ENCODE data around the gene CENPP. TPM values are rescaled to one million over a fixed set of nuclear protein-coding genes. Genes with fewer than 3 reads are reported as not detected.

CENPP gene
- polyA plus RNA-seq, 2 of the 4 experiments (the other 2 are of a cell fraction) = 7.2 to 13.4 TPM

DNA sequence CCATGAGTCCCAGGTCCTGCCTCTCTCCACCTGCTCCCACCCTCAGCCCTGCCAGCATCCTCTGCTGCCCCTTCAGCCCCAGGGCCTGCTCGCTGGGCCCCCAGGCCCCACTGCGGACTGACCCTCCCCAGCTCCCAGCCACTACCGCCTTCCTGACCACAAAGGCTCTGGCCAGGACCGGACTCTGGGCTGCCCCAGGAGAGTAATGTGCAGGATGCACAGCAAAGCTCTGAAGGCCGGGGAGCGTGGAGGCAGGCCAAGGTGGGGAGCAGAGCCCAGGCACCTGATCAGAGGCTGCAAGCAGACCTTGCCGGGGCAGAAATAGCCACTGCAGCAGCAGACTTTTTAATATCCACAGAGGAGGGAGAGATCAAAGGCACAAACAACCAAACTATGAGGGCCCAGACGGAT is 316.3 kb downstream of the CENPP start:
- no peaks in the 10 kb centered on the region for H3K4me1 ChIP-seq
- H3K4me2 ChIP-seq = no peak overlapping the region
- DNase-seq (ENCODE audit: low read depth in 1 of 2, low spot score in 1 of 2) = no peak
- ChIA-PET POLR2A (no interaction called here), CTCF (interaction anchor here (2.2 kb wide), 1 partner anchor 299 kb away, joined by 5 read pairs; no protein-coding TSS in a partner anchor)
- TF ChIP-seq GATA3 (IDR thresholded peaks at IDR 0.05; ENCODE audit: borderline replicate concordance) (no peak), JUN (IDR thresholded peaks at IDR 0.05) (no peak), RAD21 (conservative IDR thresholded peaks at IDR 0.05 in 1 of 2, IDR thresholded peaks at IDR 0.05 in 1 of 2) (no peak), MAZ (IDR thresholded peaks at IDR 0.05; ENCODE audit: borderline replicate concordance, low read depth, low read length) (no peak), ZNF302 (CRISPR knock-in tag; IDR thresholded peaks at IDR 0.05) (no peak), ESRRA (IDR thresholded peaks at IDR 0.05; ENCODE audit: borderline replicate concordance, low read length) (no peak), ZC3H11A (IDR thresholded peaks at IDR 0.05) (no peak), CHD2 (IDR thresholded peaks at IDR 0.05; ENCODE audit: low read length, partially characterized antibody) (no peak), POLR2A (IDR thresholded peaks at IDR 0.05; ENCODE audit: low read length) (no peak), TP53 (CRISPR knock-in tag; IDR thresholded peaks at IDR 0.05) (no peak), HDAC2 (IDR thresholded peaks at IDR 0.05) (no peak), NFE2L2 (conservative IDR thresholded peaks at IDR 0.05; ENCODE audit: low read length) (no peak), ZSCAN20 (CRISPR knock-in tag; IDR thresholded peaks at IDR 0.05) (no peak), EP300 (IDR thresholded peaks at IDR 0.05) (no peak)
- TF ChIP-seq, protein P1, sequence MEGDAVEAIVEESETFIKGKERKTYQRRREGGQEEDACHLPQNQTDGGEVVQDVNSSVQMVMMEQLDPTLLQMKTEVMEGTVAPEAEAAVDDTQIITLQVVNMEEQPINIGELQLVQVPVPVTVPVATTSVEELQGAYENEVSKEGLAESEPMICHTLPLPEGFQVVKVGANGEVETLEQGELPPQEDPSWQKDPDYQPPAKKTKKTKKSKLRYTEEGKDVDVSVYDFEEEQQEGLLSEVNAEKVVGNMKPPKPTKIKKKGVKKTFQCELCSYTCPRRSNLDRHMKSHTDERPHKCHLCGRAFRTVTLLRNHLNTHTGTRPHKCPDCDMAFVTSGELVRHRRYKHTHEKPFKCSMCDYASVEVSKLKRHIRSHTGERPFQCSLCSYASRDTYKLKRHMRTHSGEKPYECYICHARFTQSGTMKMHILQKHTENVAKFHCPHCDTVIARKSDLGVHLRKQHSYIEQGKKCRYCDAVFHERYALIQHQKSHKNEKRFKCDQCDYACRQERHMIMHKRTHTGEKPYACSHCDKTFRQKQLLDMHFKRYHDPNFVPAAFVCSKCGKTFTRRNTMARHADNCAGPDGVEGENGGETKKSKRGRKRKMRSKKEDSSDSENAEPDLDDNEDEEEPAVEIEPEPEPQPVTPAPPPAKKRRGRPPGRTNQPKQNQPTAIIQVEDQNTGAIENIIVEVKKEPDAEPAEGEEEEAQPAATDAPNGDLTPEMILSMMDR (IDR thresholded peaks at IDR 0.05) = no peak
- TF ChIP-seq, protein P2, sequence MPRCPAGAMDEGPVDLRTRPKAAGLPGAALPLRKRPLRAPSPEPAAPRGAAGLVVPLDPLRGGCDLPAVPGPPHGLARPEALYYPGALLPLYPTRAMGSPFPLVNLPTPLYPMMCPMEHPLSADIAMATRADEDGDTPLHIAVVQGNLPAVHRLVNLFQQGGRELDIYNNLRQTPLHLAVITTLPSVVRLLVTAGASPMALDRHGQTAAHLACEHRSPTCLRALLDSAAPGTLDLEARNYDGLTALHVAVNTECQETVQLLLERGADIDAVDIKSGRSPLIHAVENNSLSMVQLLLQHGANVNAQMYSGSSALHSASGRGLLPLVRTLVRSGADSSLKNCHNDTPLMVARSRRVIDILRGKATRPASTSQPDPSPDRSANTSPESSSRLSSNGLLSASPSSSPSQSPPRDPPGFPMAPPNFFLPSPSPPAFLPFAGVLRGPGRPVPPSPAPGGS (IDR thresholded peaks at IDR 0.05) = no peak
- TF ChIP-seq, protein P3, sequence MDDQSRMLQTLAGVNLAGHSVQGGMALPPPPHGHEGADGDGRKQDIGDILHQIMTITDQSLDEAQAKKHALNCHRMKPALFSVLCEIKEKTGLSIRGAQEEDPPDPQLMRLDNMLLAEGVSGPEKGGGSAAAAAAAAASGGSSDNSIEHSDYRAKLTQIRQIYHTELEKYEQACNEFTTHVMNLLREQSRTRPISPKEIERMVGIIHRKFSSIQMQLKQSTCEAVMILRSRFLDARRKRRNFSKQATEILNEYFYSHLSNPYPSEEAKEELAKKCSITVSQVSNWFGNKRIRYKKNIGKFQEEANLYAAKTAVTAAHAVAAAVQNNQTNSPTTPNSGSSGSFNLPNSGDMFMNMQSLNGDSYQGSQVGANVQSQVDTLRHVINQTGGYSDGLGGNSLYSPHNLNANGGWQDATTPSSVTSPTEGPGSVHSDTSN (IDR thresholded peaks at IDR 0.05) = no peak
- TF ChIP-seq, protein P4, sequence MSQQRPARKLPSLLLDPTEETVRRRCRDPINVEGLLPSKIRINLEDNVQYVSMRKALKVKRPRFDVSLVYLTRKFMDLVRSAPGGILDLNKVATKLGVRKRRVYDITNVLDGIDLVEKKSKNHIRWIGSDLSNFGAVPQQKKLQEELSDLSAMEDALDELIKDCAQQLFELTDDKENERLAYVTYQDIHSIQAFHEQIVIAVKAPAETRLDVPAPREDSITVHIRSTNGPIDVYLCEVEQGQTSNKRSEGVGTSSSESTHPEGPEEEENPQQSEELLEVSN (IDR thresholded peaks at IDR 0.05; ENCODE audit: borderline replicate concordance, low read depth) = no peak
- WGBS (ENCODE audit: missing lambda C conversion rate) = 92% methylated on average over 8 of the region's 8 CpGs
- H3K4me3 ChIP-seq = no peak overlapping the region
- no peak for ATAC-seq
- no peaks in the 10 kb centered on the region for H3K9me3 ChIP-seq
- no peak for FAIRE-seq
- no peak overlapping the region for H3K27ac ChIP-seq

DNA sequence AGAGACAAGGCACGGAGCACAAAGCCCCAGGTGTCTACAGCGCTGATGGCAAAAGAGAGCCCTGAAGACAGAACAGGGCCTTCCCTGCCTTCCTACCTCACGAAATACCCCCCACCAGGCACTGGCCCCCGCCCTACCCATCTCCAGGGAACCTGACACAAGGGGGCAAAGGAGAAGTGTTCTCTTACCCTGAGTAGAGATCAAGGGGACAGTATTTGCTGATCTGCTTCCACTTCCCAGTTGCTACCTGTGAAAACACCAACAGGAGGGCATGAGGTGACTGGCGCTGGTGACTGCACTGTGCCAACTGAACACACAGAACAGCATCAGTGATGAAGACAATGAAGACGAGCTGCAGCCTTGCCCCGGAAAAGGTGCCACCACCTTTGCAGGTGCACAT is 316.8 kb downstream of the CENPP start:
- H3K4me3 ChIP-seq = no peak overlapping the region
- no peaks in the 10 kb centered on the region for H3K9me3 ChIP-seq
- FAIRE-seq = no peak
- no peak for ATAC-seq
- ChIA-PET CTCF (interaction anchor here (2.2 kb wide), 1 partner anchor 300 kb away, joined by 5 read pairs; no protein-coding TSS in a partner anchor), POLR2A (no interaction called here)
- DNase-seq (ENCODE audit: low read depth in 1 of 2, low spot score in 1 of 2) = no peak
- no peak overlapping the region for H3K27ac ChIP-seq
- 94% methylated on average over 7 of the region's 7 CpGs for WGBS (ENCODE audit: missing lambda C conversion rate)
- H3K4me2 ChIP-seq = no peak overlapping the region
- TF ChIP-seq EP300 (IDR thresholded peaks at IDR 0.05) (no peak), MAFK (IDR thresholded peaks at IDR 0.05; ENCODE audit: partially characterized antibody) (no peak), NFE2L2 (conservative IDR thresholded peaks at IDR 0.05; ENCODE audit: low read length) (no peak), EHMT2 (IDR thresholded peaks at IDR 0.05; ENCODE audit: low read depth) (no peak), CBX2 (IDR thresholded peaks at IDR 0.05; ENCODE audit: borderline replicate concordance, low read depth) (no peak), MYC (IDR thresholded peaks at IDR 0.05; ENCODE audit: borderline replicate concordance, low read length) (no peak), NPAS2 (CRISPR knock-in tag; IDR thresholded peaks at IDR 0.05; ENCODE audit: borderline replicate concordance) (no peak), CEBPB (IDR thresholded peaks at IDR 0.05) (no peak), RCOR1 (IDR thresholded peaks at IDR 0.05; ENCODE audit: low read depth, low read length) (no peak), RAD21 (conservative IDR thresholded peaks at IDR 0.05 in 1 of 2, IDR thresholded peaks at IDR 0.05 in 1 of 2) (no peak), FOSL2 (IDR thresholded peaks at IDR 0.05) (no peak), FOSL2 (CRISPR knock-in tag; IDR thresholded peaks at IDR 0.05) (no peak)
- TF ChIP-seq, protein P1 (IDR thresholded peaks at IDR 0.05) = no peak
- TF ChIP-seq, protein P4 (IDR thresholded peaks at IDR 0.05; ENCODE audit: borderline replicate concordance, low read depth) = no peak
- no peaks in the 10 kb centered on the region for H3K4me1 ChIP-seq

Data from A549 (cell line).